Sigmoid colon (tissue), 4 donors: ENCODE measurements around the gene FNDC10.

Source experiments
- EP300 ChIP-seq, 4 donors: sonication (generic); formaldehyde crosslinking; IDR thresholded peaks; one replicate each; pipeline ENCODE4 v1.6.1; 2017; ENCODE audit warnings: antibody characterized with exemption in 4 of 4
- POLR2A ChIP-seq, 2 donors: fragments of 450-650 bp; IDR thresholded peaks; one replicate each; pipeline ENCODE4 v1.6.1; 2016; ENCODE audit warnings: antibody characterized with exemption in 2 of 2, mild to moderate bottlenecking in 2 of 2, moderate library complexity in 2 of 2
- TF ChIP-seq, protein P1 (sequence below), 4 experiments: fragments of 450-650 bp in 3 of 4; fragments of 200-600 bp in 1 of 4; IDR thresholded peaks; one replicate each; pipeline ENCODE4 v1.5.1; 2016 to 2019; ENCODE audit warnings: antibody characterized with exemption in 4 of 4, mild to moderate bottlenecking in 3 of 4, moderate library complexity in 2 of 4

DNA sequence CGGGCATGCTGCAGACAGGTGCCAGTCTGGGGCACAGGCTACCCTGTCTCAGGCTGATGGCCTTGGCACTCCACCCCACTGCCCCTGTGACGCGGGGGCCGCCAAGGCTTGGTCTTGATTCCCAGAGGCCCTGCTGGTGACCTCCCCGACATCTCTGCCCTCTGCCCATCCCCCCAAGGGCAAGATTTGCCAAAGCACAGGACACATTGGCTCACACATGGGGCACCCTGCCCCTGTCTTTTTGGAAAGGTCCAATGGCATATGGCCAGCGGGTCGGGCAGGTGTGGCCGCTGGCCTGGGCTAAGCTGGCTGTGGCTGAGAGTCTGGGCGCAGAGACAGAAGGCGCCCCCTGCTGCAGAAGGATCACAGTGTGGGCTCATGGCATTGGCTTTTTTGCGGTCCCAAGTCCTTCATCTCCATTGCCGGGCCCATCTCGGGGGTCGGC lies 20.0 kb upstream of the FNDC10 start:
- TF ChIP-seq EP300 (IDR thresholded peaks at IDR 0.05) (no peak), POLR2A (IDR thresholded peaks at IDR 0.05) (no peak)
- TF ChIP-seq, protein P1, sequence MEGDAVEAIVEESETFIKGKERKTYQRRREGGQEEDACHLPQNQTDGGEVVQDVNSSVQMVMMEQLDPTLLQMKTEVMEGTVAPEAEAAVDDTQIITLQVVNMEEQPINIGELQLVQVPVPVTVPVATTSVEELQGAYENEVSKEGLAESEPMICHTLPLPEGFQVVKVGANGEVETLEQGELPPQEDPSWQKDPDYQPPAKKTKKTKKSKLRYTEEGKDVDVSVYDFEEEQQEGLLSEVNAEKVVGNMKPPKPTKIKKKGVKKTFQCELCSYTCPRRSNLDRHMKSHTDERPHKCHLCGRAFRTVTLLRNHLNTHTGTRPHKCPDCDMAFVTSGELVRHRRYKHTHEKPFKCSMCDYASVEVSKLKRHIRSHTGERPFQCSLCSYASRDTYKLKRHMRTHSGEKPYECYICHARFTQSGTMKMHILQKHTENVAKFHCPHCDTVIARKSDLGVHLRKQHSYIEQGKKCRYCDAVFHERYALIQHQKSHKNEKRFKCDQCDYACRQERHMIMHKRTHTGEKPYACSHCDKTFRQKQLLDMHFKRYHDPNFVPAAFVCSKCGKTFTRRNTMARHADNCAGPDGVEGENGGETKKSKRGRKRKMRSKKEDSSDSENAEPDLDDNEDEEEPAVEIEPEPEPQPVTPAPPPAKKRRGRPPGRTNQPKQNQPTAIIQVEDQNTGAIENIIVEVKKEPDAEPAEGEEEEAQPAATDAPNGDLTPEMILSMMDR (IDR thresholded peaks at IDR 0.05), result no peak
